DOHH2 (cell line): ENCODE results near the gene ATP5IF1.

Source experiments
- H3F3A ChIP-seq: fragments of 200-600 bp; sonication (generic), shearing (Covaris generic); 2 replicates; pipeline ENCODE4 v1.6.0; 2016; ENCODE audit warnings: antibody characterized with exemption, mild to moderate bottlenecking; ENCODE audit not compliant: control insufficient read depth, insufficient read depth
- H3K27ac ChIP-seq: fragments of 200-600 bp; sonication (generic); 2 replicates; pipeline ENCODE4 v1.5.1; 2014; ENCODE audit warnings: low read depth, mild to moderate bottlenecking, low read length, moderate library complexity
- H3K27me3 ChIP-seq: fragments of 200-600 bp; sonication (generic); 2 replicates; pipeline ENCODE4 v1.6.1; 2014; ENCODE audit warnings: mild to moderate bottlenecking, low read length, mixed read lengths; ENCODE audit not compliant: control insufficient read depth
- H3K36me3 ChIP-seq: fragments of 200-600 bp; sonication (generic); 2 replicates; pipeline ENCODE4 v1.6.1; 2014; ENCODE audit warnings: mild to moderate bottlenecking, low read length, moderate library complexity, mixed read lengths; ENCODE audit not compliant: control insufficient read depth
- H3K4me1 ChIP-seq: fragments of 200-600 bp; sonication (generic); 2 replicates; pipeline ENCODE4 v1.6.1; 2014; ENCODE audit warnings: mild to moderate bottlenecking, low read length, mixed read lengths; ENCODE audit not compliant: control insufficient read depth
- H3K4me2 ChIP-seq: fragments of 200-600 bp; sonication (generic); 2 replicates; pipeline ENCODE4 v1.6.0; 2014; ENCODE audit warnings: mild to moderate bottlenecking, low read length, moderate library complexity
- H3K4me3 ChIP-seq: fragments of 200-600 bp; sonication (generic); 2 replicates; pipeline ENCODE4 v1.5.1; 2014; ENCODE audit warnings: mild to moderate bottlenecking, low read length, mixed read lengths
- H3K79me2 ChIP-seq: fragments of 200-600 bp; sonication (generic); 2 replicates; pipeline ENCODE4 v1.6.1; 2014; ENCODE audit warnings: mild to moderate bottlenecking, low read length, mixed read lengths; ENCODE audit not compliant: control insufficient read depth
- H3K9me2 ChIP-seq: fragments of 200-600 bp; sonication (generic); replicated peaks from 2 replicates; pipeline ENCODE4 v1.6.1; 2014; ENCODE audit warnings: mild to moderate bottlenecking, low read length, mixed read lengths; ENCODE audit not compliant: control insufficient read depth
- H3K9me3 ChIP-seq: fragments of 200-600 bp; sonication (generic); 2 replicates; pipeline ENCODE4 v1.6.1; 2014; ENCODE audit warnings: antibody characterized with exemption, low read length, mixed read lengths; ENCODE audit not compliant: control insufficient read depth, insufficient read depth
- H4K20me1 ChIP-seq: fragments of 200-600 bp; sonication (generic); 2 replicates; pipeline ENCODE4 v1.6.0; 2014; ENCODE audit warnings: low read depth, mild to moderate bottlenecking, antibody characterized with exemption, low read length, moderate library complexity; ENCODE audit not compliant: control insufficient read depth, insufficient read depth
- CTCF ChIP-seq: fragments of 200-600 bp; sonication (generic); IDR thresholded peaks from one replicate; pipeline ENCODE4 v1.5.1; 2014; ENCODE audit warnings: antibody characterized with exemption, mild to moderate bottlenecking, low read depth, low read length; ENCODE audit not compliant: poor library complexity, severe bottlenecking
- EZH2phosphoT487 ChIP-seq: fragments of 200-600 bp; sonication (generic); IDR thresholded peaks from 2 replicates; pipeline ENCODE4 v1.6.1; 2017; ENCODE audit warnings: borderline replicate concordance, mild to moderate bottlenecking, antibody characterized with exemption, low read length, moderate library complexity, mixed read lengths

ATP5IF1 gene

DNA sequence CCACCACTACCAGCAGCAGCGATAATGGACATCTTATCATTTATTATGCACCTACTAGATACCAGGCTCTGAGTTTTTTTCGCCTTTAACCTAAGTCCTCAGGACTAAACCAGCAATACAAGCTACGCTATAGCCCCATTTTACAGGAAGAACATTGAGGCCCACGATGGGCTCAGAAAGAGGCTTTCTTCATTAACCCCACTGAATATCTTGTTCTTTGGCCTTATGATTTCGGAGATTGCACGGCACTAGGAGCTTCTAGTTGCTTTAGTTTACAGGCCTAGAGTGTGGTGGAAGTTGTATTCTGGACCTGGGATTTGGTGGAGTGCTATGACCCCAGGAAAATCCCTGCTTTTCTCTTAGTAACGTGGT is 24.9 kb downstream of the ATP5IF1 start:
- Histone ChIP-seq H3K27me3 (no peaks in the 10 kb centered on the region; the same call in 1 of the 2 replicates), H3K9me3 (no peaks in the 10 kb centered on the region), H3K79me2 (peaks cover 56% of the 10 kb centered on the region), H3K9me2 (no peaks in the 10 kb centered on the region), H3K4me1 (peaks cover 19% of the 10 kb centered on the region), H3F3A (0 out of 2 replicates have a peak, but pooled peaks cover 3% of the 10 kb centered on the region), H4K20me1 (peaks cover 9% of the 10 kb centered on the region), H3K36me3 (0 out of 2 replicates have a peak, but pooled peaks cover 3% of the 10 kb centered on the region), H3K4me3 (peak overlapping the region; percentile 96), H3K27ac (no peak overlapping the region), H3K4me2 (peak overlapping the region; percentile 65)
- TF ChIP-seq CTCF: no peak
- TF ChIP-seq EZH2phosphoT487: no peak

GRCh38 chr1:28264897-28265296 is 29.0 kb downstream of the ATP5IF1 start:
- 0 out of 2 replicates have a peak, but pooled peaks cover 6% of the 10 kb centered on the region for H3F3A ChIP-seq
- no peak for TF ChIP-seq CTCF
- no peak for TF ChIP-seq EZH2phosphoT487
- H3K9me3 ChIP-seq: no peaks in the 10 kb centered on the region
- peaks cover 71% of the 10 kb centered on the region for H3K79me2 ChIP-seq
- H3K27me3 ChIP-seq: no peaks in the 10 kb centered on the region; the same call in 1 of the 2 replicates
- no peak overlapping the region for H3K4me2 ChIP-seq
- peaks cover 11% of the 10 kb centered on the region for H3K4me1 ChIP-seq
- no peaks in the 10 kb centered on the region for H3K36me3 ChIP-seq
- H3K27ac ChIP-seq: no peak overlapping the region
- no peak overlapping the region for H3K4me3 ChIP-seq
- peaks cover 9% of the 10 kb centered on the region for H4K20me1 ChIP-seq
- H3K9me2 ChIP-seq: no peaks in the 10 kb centered on the region

GRCh38 chr1:28265577-28265976 is 29.7 kb downstream of the ATP5IF1 start:
- Histone ChIP-seq H4K20me1 (peaks cover 9% of the 10 kb centered on the region), H3K9me3 (no peaks in the 10 kb centered on the region), H3K9me2 (no peaks in the 10 kb centered on the region), H3K36me3 (no peaks in the 10 kb centered on the region), H3K4me3 (no peak overlapping the region), H3K27me3 (no peaks in the 10 kb centered on the region; the same call in 1 of the 2 replicates), H3F3A (0 out of 2 replicates have a peak, but pooled peaks cover 6% of the 10 kb centered on the region), H3K4me1 (peaks cover 9% of the 10 kb centered on the region), H3K4me2 (no peak overlapping the region), H3K27ac (no peak overlapping the region), H3K79me2 (peaks cover 65% of the 10 kb centered on the region)
- TF ChIP-seq EZH2phosphoT487 (no peak), CTCF (no peak)
